Tibial nerve (tissue), 4 donors: ENCODE measurements around the gene TMEM185A. TPM values are rescaled to one million over a fixed set of nuclear protein-coding genes. Genes with fewer than 3 reads are reported as not detected.
"Not testable (repeated sequence)": the region's sequence is repeated elsewhere in the genome, so short reads cannot be mapped to it uniquely, and the experiment has no call there.

Experiments
- DNase-seq, 2 donors: peaks; one replicate each; pipeline ENCODE4 v3.0.0-alpha.2; 2019; ENCODE audit warnings: low spot score in 2 of 2
- H3K27ac ChIP-seq, 4 donors: fragments of 200-600 bp; sonication (generic) in 3 of 4; one replicate each; pipeline ENCODE4 v1.5.1; 2017 to 2019; ENCODE audit warnings: mild to moderate bottlenecking in 1 of 4
- H3K27me3 ChIP-seq, 2 donors: fragments of 200-600 bp; sonication (generic) in 1 of 2; one replicate each; pipeline versions ENCODE4 v1.5.1 to v1.6.0; 2017 to 2019
- H3K36me3 ChIP-seq, 3 donors: fragments of 200-600 bp; sonication (generic); one replicate each; pipeline ENCODE4 v1.5.1; 2018 to 2019
- H3K4me1 ChIP-seq, 4 donors: fragments of 200-600 bp; sonication (generic) in 3 of 4; one replicate each; pipeline ENCODE4 v1.5.1; 2017 to 2019
- H3K4me3 ChIP-seq, 4 donors: fragments of 200-600 bp; sonication (generic) in 3 of 4; one replicate each; pipeline ENCODE4 v1.5.1; 2017 to 2019; ENCODE audit warnings: mild to moderate bottlenecking in 1 of 4, moderate library complexity in 1 of 4
- H3K9me3 ChIP-seq, 4 donors: fragments of 200-600 bp; sonication (generic) in 3 of 4; one replicate each; pipeline ENCODE4 v1.5.1; 2017 to 2019
- WGBS, 2 donors: methylation state at CpG; one replicate each; pipeline ENCODE4 v1.1.5; 2018; 5-methylcytosine and 5-hydroxymethylcytosine counted together
- total RNA-seq, 4 donors: library from RNA; depleted of rRNA; stranded (reverse); fragments of >200 nt; gene quantifications; one replicate each; pipeline ENCODE4 v1.1.0, GENCODE V29; 2016

The TMEM185A gene
- total RNA-seq, 4 donors from 2014 or later, result 14.7 to 29.1 (median 21.5) TPM

GRCh38 chrX:149547782-149548181 lies 83.8 kb downstream of the TMEM185A start:
- not testable (repeated sequence) for H3K36me3 ChIP-seq, H3K4me1 ChIP-seq, H3K27me3 ChIP-seq, DNase-seq, H3K27ac ChIP-seq, H3K9me3 ChIP-seq, H3K4me3 ChIP-seq
- no CpG with 5 or more reads among the region's 3 CpGs for WGBS, 2 donors

GRCh38 chrX:149546962-149547361 lies 84.6 kb downstream of the TMEM185A start:
- H3K27me3 ChIP-seq, H3K9me3 ChIP-seq, H3K27ac ChIP-seq, H3K4me3 ChIP-seq, H3K36me3 ChIP-seq, DNase-seq, H3K4me1 ChIP-seq: not testable (repeated sequence)
- WGBS, 2 donors, result 86% methylated on average over 1 of the region's 1 CpG; no CpG with 5 or more reads in 1 of the 2 donors

Other genes starting within 250 kb of the TMEM185A start
- gene IDS, start 126.5 kb downstream of the TMEM185A start, total RNA-seq, result 100 to 1,000 TPM in 1 of 4 donors, 10 to 100 TPM in 3; 68.4 to 118 (median 92.4) TPM
- 10 to 100 TPM in 3 of 4 donors, 1 to 10 TPM in 1; 9.8 to 16.5 (median 12.3) TPM for gene EOLA1, start 90.8 kb downstream of the TMEM185A start, total RNA-seq
- not detected for gene HSFX3, start 81.9 kb downstream of the TMEM185A start, total RNA-seq
- gene MAGEA9B, start 44.3 kb downstream of the TMEM185A start, total RNA-seq, result not detected
- gene HSFX2, start 36.5 kb downstream of the TMEM185A start, total RNA-seq, result 1 to 10 TPM in 2 of 4 donors, not detected in 2; 1.2 to 3.3 TPM
- gene MAGEA11, start 80.3 kb upstream of the TMEM185A start, total RNA-seq, result not detected
- gene HSFX1, start 142.3 kb upstream of the TMEM185A start, total RNA-seq, result 1 to 10 TPM; 1.4 to 3.0 (median 2.0) TPM
- not detected for gene MAGEA9, start 150.1 kb upstream of the TMEM185A start, total RNA-seq
- gene MAGEA8, start 249.4 kb upstream of the TMEM185A start, total RNA-seq, result not detected